Measurements from ENCODE around the gene KRTAP5-2. TPM values are rescaled to one million over a fixed set of nuclear protein-coding genes. Genes with fewer than 3 reads are reported as not detected.

KRTAP5-2 gene
- total and polyA plus RNA-seq, 2 experiments from 2014 or later = not detected

DNA sequence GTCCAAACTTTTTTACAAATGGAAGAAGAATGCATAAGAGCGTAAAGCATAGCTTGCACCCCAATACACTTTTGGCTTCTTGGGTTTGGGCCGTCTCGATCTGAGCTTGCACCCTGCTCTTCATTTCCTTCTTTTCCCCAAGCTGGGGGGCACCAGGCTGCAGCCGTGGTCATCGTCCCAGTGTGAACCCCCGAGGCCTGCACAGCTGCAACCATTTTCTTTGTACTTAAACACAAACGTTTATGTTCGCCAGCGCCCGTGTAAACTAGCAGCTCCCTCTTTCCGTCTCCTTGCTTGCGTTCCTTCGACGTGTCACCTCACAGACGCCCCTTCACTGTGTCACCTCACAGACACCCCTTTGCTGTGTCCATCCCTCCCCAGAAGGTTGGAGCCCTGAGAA is 41.6 kb upstream of the KRTAP5-2 start:
- Histone ChIP-seq H3K4me1 (ENCODE audit: insufficient read depth) (no peaks in the 10 kb centered on the region), H3K9ac (no peak overlapping the region), H3K4me3 (no peak overlapping the region), H3K27ac (no peak overlapping the region), H3F3A (ENCODE audit: insufficient read depth) (no peaks in the 10 kb centered on the region), H3K9me2 (ENCODE audit: insufficient read depth) (no peaks in the 10 kb centered on the region), H2AFZ (no peak overlapping the region), H3K27me3 (replicated peaks; ENCODE audit: insufficient read depth) (peaks cover 38% of the 10 kb centered on the region), H3K79me2 (ENCODE audit: insufficient read depth) (no peaks in the 10 kb centered on the region), H4K20me1 (ENCODE audit: insufficient read depth) (no peaks in the 10 kb centered on the region), H3K9me3 (ENCODE audit: low read depth) (no peaks in the 10 kb centered on the region), H3K36me3 (ENCODE audit: low read depth) (no peaks in the 10 kb centered on the region), H3K4me2 (ENCODE audit: unreplicated experiment) (no peak overlapping the region)
- in situ Hi-C loops (cut with MboI) = no loop called here
- TF ChIP-seq EZH2phosphoT487 (IDR thresholded peaks at IDR 0.05; ENCODE audit: insufficient read depth, low read depth) (no peak), EZH2 (IDR thresholded peaks at IDR 0.05; ENCODE audit: insufficient read depth, poor library complexity, severe bottlenecking) (no peak)
- no peak for DNase-seq
- 23 to 26% methylated on average over 15 of the region's 15 CpGs for WGBS, 2 experiments (ENCODE audit: low coverage in 1 of 2, low lambda C conversion rate in 2 of 2, missing lambda C conversion rate in 2 of 2)

DNA sequence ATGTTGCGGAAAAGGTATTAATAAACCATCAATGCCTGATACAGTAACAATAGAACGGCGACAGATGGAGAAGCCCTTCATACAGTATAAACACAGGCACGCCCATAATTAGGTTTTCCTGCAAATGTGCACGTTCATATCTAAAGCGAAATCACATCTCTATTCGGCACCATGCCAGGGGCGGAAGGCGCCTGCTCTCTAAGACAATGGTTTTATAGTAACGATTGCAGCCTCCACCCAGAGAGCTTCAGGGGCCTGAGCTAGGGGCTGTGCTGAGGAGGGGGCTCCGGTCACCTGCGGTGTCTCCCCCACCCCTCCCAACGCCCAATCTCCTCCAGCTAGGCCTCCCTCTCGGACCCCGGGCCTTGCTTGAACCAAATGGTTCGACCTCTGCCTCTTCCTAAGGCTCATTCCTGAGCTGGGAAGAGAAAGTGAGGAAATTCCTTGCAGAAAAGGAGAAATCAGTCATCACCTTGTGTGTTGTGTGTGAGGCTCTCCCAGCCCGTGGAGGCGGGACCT is 41.1 kb upstream of the KRTAP5-2 start:
- H3F3A ChIP-seq (ENCODE audit: insufficient read depth) = no peaks in the 10 kb centered on the region
- H3K9me3 ChIP-seq (ENCODE audit: low read depth) = no peaks in the 10 kb centered on the region
- H4K20me1 ChIP-seq (ENCODE audit: insufficient read depth) = no peaks in the 10 kb centered on the region
- H3K36me3 ChIP-seq (ENCODE audit: low read depth) = no peaks in the 10 kb centered on the region
- H3K27me3 ChIP-seq (replicated peaks; ENCODE audit: insufficient read depth) = peaks cover 43% of the 10 kb centered on the region
- no peak for DNase-seq
- H3K9me2 ChIP-seq (ENCODE audit: insufficient read depth) = no peaks in the 10 kb centered on the region
- H3K27ac ChIP-seq = no peak overlapping the region
- H3K9ac ChIP-seq = no peak overlapping the region
- TF ChIP-seq EZH2 (IDR thresholded peaks at IDR 0.05; ENCODE audit: insufficient read depth, poor library complexity, severe bottlenecking) (no peak), EZH2phosphoT487 (IDR thresholded peaks at IDR 0.05; ENCODE audit: insufficient read depth, low read depth) (no peak)
- no peak overlapping the region for H3K4me3 ChIP-seq
- WGBS, 2 experiments (ENCODE audit: low coverage in 1 of 2, low lambda C conversion rate in 2 of 2, missing lambda C conversion rate in 2 of 2) = 21 to 27% methylated on average over 18 of the region's 18 CpGs
- no peaks in the 10 kb centered on the region for H3K4me1 ChIP-seq (ENCODE audit: insufficient read depth)
- in situ Hi-C loops (cut with MboI) = no loop called here
- H3K4me2 ChIP-seq (ENCODE audit: unreplicated experiment) = no peak overlapping the region
- H2AFZ ChIP-seq = no peak overlapping the region
- no peaks in the 10 kb centered on the region for H3K79me2 ChIP-seq (ENCODE audit: insufficient read depth)

GRCh38 chr11:1638344-1638743 is 40.2 kb upstream of the KRTAP5-2 start:
- Histone ChIP-seq H3K4me2 (ENCODE audit: unreplicated experiment) (no peak overlapping the region), H3K36me3 (ENCODE audit: low read depth) (no peaks in the 10 kb centered on the region), H2AFZ (no peak overlapping the region), H3K79me2 (ENCODE audit: insufficient read depth) (no peaks in the 10 kb centered on the region), H3K9me3 (ENCODE audit: low read depth) (no peaks in the 10 kb centered on the region), H3K9me2 (ENCODE audit: insufficient read depth) (no peaks in the 10 kb centered on the region), H3K4me3 (no peak overlapping the region), H3F3A (ENCODE audit: insufficient read depth) (no peaks in the 10 kb centered on the region), H3K27me3 (replicated peaks; ENCODE audit: insufficient read depth) (peaks cover 49% of the 10 kb centered on the region), H3K4me1 (ENCODE audit: insufficient read depth) (no peaks in the 10 kb centered on the region), H3K9ac (no peak overlapping the region), H3K27ac (no peak overlapping the region), H4K20me1 (ENCODE audit: insufficient read depth) (no peaks in the 10 kb centered on the region)
- TF ChIP-seq EZH2 (IDR thresholded peaks at IDR 0.05; ENCODE audit: insufficient read depth, poor library complexity, severe bottlenecking) = no peak
- no peak for TF ChIP-seq EZH2phosphoT487 (IDR thresholded peaks at IDR 0.05; ENCODE audit: insufficient read depth, low read depth)
- in situ Hi-C loops (cut with MboI) = no loop called here
- WGBS, 2 experiments (ENCODE audit: low coverage in 1 of 2, low lambda C conversion rate in 2 of 2, missing lambda C conversion rate in 2 of 2) = 40 to 47% methylated on average over 8 of the region's 8 CpGs
- DNase-seq = no peak

- 55 to 65% methylated on average over 2 of the region's 2 CpGs for WGBS, 2 experiments (ENCODE audit: low coverage in 1 of 2, low lambda C conversion rate in 2 of 2, missing lambda C conversion rate in 2 of 2)
- H3K9ac ChIP-seq = no peak overlapping the region
- H3K9me2 ChIP-seq (ENCODE audit: insufficient read depth) = no peaks in the 10 kb centered on the region
- in situ Hi-C loops (cut with MboI) = no loop called here
- peaks cover 52% of the 10 kb centered on the region for H3K27me3 ChIP-seq (replicated peaks; ENCODE audit: insufficient read depth)
- H3K27ac ChIP-seq = no peak overlapping the region
- TF ChIP-seq EZH2 (IDR thresholded peaks at IDR 0.05; ENCODE audit: insufficient read depth, poor library complexity, severe bottlenecking) (no peak), EZH2phosphoT487 (IDR thresholded peaks at IDR 0.05; ENCODE audit: insufficient read depth, low read depth) (no peak)
- no peak overlapping the region for H2AFZ ChIP-seq
- no peak overlapping the region for H3K4me3 ChIP-seq
- no peaks in the 10 kb centered on the region for H3K36me3 ChIP-seq (ENCODE audit: low read depth)
- no peaks in the 10 kb centered on the region for H3K9me3 ChIP-seq (ENCODE audit: low read depth)
- no peaks in the 10 kb centered on the region for H3K79me2 ChIP-seq (ENCODE audit: insufficient read depth)
- H3K4me2 ChIP-seq (ENCODE audit: unreplicated experiment) = no peak overlapping the region
- H3F3A ChIP-seq (ENCODE audit: insufficient read depth) = no peaks in the 10 kb centered on the region
- no peaks in the 10 kb centered on the region for H3K4me1 ChIP-seq (ENCODE audit: insufficient read depth)
- no peak for DNase-seq
- H4K20me1 ChIP-seq (ENCODE audit: insufficient read depth) = no peaks in the 10 kb centered on the region
Measured at GRCh38 chr11:1637628-1638027, 39.5 kb upstream of the KRTAP5-2 start.
